ENCODE results near the gene TYRO3. TPM values are rescaled to one million over a fixed set of nuclear protein-coding genes. Genes with fewer than 3 reads are reported as not detected.

Gene TYRO3
- total and polyA plus RNA-seq, 2 of the 13 experiments (the other 11 are each of a cell fraction or from before 2014, with no cell fraction given) = 24.0 to 43.6 TPM

DNA sequence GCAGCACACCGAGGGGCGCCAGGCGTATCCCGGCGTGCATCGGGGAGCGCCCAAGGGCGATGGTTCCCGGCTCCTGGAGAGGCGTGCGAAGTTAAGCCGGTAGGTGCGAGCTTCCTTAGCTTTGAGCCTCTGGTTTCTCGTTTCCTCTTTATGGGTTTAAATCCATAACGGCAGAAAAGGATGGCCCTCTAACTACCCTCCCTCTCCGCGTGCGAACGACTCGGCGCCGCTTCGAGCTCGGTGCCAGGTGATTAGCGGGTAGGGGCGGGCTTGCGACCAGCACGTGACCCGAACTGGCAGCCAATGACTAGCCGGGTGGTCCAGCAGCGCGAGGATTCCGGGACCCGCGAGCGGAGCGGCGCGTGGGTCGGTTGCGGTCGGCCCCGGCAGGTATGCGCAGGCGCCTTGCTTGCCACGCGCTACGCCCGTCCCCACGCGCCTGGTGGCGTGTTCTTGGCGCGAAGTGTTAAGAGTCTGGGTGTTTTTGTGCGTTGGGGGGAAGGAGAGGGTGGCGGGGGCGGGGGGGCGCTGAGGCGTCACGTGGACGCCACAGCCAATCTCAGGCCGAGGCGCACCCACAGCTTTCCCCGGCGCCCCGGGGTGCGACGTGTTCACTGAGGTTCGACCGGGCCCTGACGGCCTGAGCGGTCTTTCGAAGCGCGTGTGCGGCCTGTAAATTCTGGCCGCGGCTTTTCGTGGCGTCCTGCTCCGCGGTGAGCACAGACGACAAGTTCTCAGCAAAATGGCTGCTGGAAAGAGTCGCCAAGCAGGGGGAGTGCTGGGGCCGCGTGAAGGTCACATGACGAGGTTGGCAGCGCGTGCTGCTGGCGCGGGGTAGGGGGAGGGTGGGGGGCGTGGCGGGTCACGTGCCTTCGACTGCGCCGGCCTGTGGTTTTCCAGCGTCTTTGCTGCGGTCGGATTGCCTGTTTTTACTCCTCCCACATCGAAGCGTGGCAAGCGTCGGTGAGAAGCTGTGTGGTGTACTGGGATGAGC, 62.5 kb downstream of the TYRO3 start (continued):
- TF ChIP-seq, protein P1, sequence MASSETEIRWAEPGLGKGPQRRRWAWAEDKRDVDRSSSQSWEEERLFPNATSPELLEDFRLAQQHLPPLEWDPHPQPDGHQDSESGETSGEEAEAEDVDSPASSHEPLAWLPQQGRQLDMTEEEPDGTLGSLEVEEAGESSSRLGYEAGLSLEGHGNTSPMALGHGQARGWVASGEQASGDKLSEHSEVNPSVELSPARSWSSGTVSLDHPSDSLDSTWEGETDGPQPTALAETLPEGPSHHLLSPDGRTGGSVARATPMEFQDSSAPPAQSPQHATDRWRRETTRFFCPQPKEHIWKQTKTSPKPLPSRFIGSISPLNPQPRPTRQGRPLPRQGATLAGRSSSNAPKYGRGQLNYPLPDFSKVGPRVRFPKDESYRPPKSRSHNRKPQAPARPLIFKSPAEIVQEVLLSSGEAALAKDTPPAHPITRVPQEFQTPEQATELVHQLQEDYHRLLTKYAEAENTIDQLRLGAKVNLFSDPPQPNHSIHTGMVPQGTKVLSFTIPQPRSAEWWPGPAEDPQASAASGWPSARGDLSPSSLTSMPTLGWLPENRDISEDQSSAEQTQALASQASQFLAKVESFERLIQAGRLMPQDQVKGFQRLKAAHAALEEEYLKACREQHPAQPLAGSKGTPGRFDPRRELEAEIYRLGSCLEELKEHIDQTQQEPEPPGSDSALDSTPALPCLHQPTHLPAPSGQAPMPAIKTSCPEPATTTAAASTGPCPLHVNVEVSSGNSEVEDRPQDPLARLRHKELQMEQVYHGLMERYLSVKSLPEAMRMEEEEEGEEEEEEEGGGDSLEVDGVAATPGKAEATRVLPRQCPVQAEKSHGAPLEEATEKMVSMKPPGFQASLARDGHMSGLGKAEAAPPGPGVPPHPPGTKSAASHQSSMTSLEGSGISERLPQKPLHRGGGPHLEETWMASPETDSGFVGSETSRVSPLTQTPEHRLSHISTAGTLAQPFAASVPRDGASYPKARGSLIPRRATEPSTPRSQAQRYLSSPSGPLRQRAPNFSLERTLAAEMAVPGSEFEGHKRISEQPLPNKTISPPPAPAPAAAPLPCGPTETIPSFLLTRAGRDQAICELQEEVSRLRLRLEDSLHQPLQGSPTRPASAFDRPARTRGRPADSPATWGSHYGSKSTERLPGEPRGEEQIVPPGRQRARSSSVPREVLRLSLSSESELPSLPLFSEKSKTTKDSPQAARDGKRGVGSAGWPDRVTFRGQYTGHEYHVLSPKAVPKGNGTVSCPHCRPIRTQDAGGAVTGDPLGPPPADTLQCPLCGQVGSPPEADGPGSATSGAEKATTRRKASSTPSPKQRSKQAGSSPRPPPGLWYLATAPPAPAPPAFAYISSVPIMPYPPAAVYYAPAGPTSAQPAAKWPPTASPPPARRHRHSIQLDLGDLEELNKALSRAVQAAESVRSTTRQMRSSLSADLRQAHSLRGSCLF (CRISPR knock-in tag; IDR thresholded peaks at IDR 0.05; ENCODE audit: borderline replicate concordance) = peak; percentile 96
- TF ChIP-seq REL (CRISPR knock-in tag; conservative IDR thresholded peaks at IDR 0.05) (peak; percentile 100), TRIM24 (CRISPR knock-in tag; IDR thresholded peaks at IDR 0.05) (0 out of 2 replicates have a peak, but pooled peaks have one; percentile 41), ZNF484 (CRISPR knock-in tag; IDR thresholded peaks at IDR 0.05; ENCODE audit: borderline replicate concordance, low read depth) (peak; percentile 86), KLF11 (CRISPR knock-in tag; IDR thresholded peaks at IDR 0.05) (peak; percentile 97), NR3C1 (CRISPR knock-in tag; IDR thresholded peaks at IDR 0.05) (no peak), ZFYVE20 (CRISPR knock-in tag; IDR thresholded peaks at IDR 0.05; ENCODE audit: borderline replicate concordance, low read depth) (peak; percentile 82; the same call in 1 of the 2 replicates), NRL (CRISPR knock-in tag; IDR thresholded peaks at IDR 0.05; ENCODE audit: borderline replicate concordance) (peak; percentile 96), ZNF746 (CRISPR knock-in tag; IDR thresholded peaks at IDR 0.05) (peak; percentile 93), MLLT10 (CRISPR knock-in tag; IDR thresholded peaks at IDR 0.05) (no peak), ZFP1 (CRISPR knock-in tag; IDR thresholded peaks at IDR 0.05) (0 out of 2 replicates have a peak, but pooled peaks have one; percentile 43), NR2F2 (IDR thresholded peaks at IDR 0.05; ENCODE audit: borderline replicate concordance, low read depth) (no peak), NCOA5 (CRISPR knock-in tag; IDR thresholded peaks at IDR 0.05) (no peak)
- TF ChIP-seq, protein P2, sequence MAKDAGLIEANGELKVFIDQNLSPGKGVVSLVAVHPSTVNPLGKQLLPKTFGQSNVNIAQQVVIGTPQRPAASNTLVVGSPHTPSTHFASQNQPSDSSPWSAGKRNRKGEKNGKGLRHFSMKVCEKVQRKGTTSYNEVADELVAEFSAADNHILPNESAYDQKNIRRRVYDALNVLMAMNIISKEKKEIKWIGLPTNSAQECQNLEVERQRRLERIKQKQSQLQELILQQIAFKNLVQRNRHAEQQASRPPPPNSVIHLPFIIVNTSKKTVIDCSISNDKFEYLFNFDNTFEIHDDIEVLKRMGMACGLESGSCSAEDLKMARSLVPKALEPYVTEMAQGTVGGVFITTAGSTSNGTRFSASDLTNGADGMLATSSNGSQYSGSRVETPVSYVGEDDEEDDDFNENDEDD (CRISPR knock-in tag; IDR thresholded peaks at IDR 0.05; ENCODE audit: borderline replicate concordance) = peak; percentile 94
- TF ChIP-seq, protein P3, sequence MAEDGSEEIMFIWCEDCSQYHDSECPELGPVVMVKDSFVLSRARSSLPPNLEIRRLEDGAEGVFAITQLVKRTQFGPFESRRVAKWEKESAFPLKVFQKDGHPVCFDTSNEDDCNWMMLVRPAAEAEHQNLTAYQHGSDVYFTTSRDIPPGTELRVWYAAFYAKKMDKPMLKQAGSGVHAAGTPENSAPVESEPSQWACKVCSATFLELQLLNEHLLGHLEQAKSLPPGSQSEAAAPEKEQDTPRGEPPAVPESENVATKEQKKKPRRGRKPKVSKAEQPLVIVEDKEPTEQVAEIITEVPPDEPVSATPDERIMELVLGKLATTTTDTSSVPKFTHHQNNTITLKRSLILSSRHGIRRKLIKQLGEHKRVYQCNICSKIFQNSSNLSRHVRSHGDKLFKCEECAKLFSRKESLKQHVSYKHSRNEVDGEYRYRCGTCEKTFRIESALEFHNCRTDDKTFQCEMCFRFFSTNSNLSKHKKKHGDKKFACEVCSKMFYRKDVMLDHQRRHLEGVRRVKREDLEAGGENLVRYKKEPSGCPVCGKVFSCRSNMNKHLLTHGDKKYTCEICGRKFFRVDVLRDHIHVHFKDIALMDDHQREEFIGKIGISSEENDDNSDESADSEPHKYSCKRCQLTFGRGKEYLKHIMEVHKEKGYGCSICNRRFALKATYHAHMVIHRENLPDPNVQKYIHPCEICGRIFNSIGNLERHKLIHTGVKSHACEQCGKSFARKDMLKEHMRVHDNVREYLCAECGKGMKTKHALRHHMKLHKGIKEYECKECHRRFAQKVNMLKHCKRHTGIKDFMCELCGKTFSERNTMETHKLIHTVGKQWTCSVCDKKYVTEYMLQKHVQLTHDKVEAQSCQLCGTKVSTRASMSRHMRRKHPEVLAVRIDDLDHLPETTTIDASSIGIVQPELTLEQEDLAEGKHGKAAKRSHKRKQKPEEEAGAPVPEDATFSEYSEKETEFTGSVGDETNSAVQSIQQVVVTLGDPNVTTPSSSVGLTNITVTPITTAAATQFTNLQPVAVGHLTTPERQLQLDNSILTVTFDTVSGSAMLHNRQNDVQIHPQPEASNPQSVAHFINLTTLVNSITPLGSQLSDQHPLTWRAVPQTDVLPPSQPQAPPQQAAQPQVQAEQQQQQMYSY (CRISPR knock-in tag; IDR thresholded peaks at IDR 0.05) = 0 out of 2 replicates have a peak, but pooled peaks have one; percentile 57
- TF ChIP-seq, protein P4, sequence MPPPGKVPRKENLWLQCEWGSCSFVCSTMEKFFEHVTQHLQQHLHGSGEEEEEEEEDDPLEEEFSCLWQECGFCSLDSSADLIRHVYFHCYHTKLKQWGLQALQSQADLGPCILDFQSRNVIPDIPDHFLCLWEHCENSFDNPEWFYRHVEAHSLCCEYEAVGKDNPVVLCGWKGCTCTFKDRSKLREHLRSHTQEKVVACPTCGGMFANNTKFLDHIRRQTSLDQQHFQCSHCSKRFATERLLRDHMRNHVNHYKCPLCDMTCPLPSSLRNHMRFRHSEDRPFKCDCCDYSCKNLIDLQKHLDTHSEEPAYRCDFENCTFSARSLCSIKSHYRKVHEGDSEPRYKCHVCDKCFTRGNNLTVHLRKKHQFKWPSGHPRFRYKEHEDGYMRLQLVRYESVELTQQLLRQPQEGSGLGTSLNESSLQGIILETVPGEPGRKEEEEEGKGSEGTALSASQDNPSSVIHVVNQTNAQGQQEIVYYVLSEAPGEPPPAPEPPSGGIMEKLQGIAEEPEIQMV (CRISPR knock-in tag; IDR thresholded peaks at IDR 0.05; ENCODE audit: low read depth) = no peak; the same call in 1 of the 2 replicates

Data from HepG2 (cell line).